Lower leg skin (tissue), 4 donors: Measurements from ENCODE around the gene ST6GALNAC3. TPM values are rescaled to one million over a fixed set of nuclear protein-coding genes. Genes with fewer than 3 reads are reported as not detected.

Experiments
- DNase-seq, 2 donors: peaks; one replicate each; pipeline ENCODE4 v3.0.0-alpha.2; 2019; ENCODE audit warnings: low spot score in 2 of 2
- H3K4me3 ChIP-seq: fragments of 200-600 bp; sonication (generic); 2 replicates; pipeline ENCODE4 v1.5.1; 2017; ENCODE audit warnings: mild to moderate bottlenecking, low read depth; ENCODE audit not compliant: poor library complexity, severe bottlenecking
- POLR2A ChIP-seq, 2 donors: fragments of 450-650 bp; IDR thresholded peaks; one replicate each; pipeline ENCODE4 v1.6.1; 2016 to 2017; ENCODE audit warnings: antibody characterized with exemption in 2 of 2, mild to moderate bottlenecking in 1 of 2, moderate library complexity in 1 of 2
- WGBS, 2 donors: methylation state at CpG; one replicate each; pipeline ENCODE4 v1.1.5; 2018; 5-methylcytosine and 5-hydroxymethylcytosine counted together
- intact Hi-C: fragments of 100-400 bp; cut with DNase I; formaldehyde crosslinking; loops from one replicate; pipeline ENCODE4 v1.15.0; 2023; ENCODE audit warnings: low total_unique reads
- total RNA-seq, 4 donors: library from RNA; depleted of rRNA; stranded (reverse); fragments of >200 nt; gene quantifications; one replicate each; pipeline ENCODE4 v1.1.0, GENCODE V29; 2016
- TF ChIP-seq, protein P1 (sequence below), 3 donors: fragments of 450-650 bp; IDR thresholded peaks; one replicate each; pipeline ENCODE4 v1.5.1; 2016; ENCODE audit warnings: antibody characterized with exemption in 3 of 3, mild to moderate bottlenecking in 3 of 3, moderate library complexity in 2 of 3

Gene ST6GALNAC3
- total RNA-seq, 4 donors from 2014 or later = 1.5 to 3.8 (median 3.0) TPM

GRCh38 chr1:76595024-76595423 lies 520.5 kb downstream of the ST6GALNAC3 start:
- TF ChIP-seq, protein P1, sequence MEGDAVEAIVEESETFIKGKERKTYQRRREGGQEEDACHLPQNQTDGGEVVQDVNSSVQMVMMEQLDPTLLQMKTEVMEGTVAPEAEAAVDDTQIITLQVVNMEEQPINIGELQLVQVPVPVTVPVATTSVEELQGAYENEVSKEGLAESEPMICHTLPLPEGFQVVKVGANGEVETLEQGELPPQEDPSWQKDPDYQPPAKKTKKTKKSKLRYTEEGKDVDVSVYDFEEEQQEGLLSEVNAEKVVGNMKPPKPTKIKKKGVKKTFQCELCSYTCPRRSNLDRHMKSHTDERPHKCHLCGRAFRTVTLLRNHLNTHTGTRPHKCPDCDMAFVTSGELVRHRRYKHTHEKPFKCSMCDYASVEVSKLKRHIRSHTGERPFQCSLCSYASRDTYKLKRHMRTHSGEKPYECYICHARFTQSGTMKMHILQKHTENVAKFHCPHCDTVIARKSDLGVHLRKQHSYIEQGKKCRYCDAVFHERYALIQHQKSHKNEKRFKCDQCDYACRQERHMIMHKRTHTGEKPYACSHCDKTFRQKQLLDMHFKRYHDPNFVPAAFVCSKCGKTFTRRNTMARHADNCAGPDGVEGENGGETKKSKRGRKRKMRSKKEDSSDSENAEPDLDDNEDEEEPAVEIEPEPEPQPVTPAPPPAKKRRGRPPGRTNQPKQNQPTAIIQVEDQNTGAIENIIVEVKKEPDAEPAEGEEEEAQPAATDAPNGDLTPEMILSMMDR (IDR thresholded peaks at IDR 0.05) = no peak
- no peak for TF ChIP-seq POLR2A (IDR thresholded peaks at IDR 0.05)
- no peak overlapping the region for H3K4me3 ChIP-seq
- no peak for DNase-seq
- WGBS, 2 donors = 80 to 86% methylated on average over 4 of the region's 4 CpGs
- intact Hi-C loops = no loop called here

GRCh38 chr1:76601465-76601864 lies 526.9 kb downstream of the ST6GALNAC3 start:
- TF ChIP-seq, protein P1 (IDR thresholded peaks at IDR 0.05) = no peak
- WGBS, 2 donors = 62 to 67% methylated on average over 2 of the region's 2 CpGs
- DNase-seq = no peak
- intact Hi-C loops = no loop called here
- H3K4me3 ChIP-seq = no peak overlapping the region

DNA sequence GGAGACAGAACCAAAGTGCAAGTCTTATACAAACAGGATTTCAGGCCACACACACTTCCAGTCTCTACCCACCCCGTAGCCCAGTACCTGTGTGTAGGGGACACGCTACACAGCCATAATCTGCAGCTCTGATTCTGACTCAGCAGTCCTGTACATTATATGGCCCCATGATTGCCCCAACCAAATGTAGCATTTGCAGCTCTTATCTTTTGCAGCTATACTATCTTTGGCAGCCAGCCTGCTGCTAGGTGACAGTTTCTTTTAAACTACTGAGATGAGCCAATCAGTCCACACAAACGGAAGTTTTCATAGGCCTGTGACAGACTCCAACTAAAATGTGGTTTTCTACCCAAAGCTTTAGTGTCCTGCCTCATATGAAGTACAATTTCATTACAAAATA lies 533.2 kb downstream of the ST6GALNAC3 start:
- WGBS, 2 donors = 81% methylated on average over 3 of the region's 3 CpGs
- intact Hi-C loops = no loop called here
- no peak overlapping the region for H3K4me3 ChIP-seq
- TF ChIP-seq, protein P1 (IDR thresholded peaks at IDR 0.05) = no peak
- no peak for TF ChIP-seq POLR2A (IDR thresholded peaks at IDR 0.05)
- no peak for DNase-seq

- TF ChIP-seq POLR2A (IDR thresholded peaks at IDR 0.05) = no peak
- TF ChIP-seq, protein P1 (IDR thresholded peaks at IDR 0.05) = no peak
- DNase-seq = no peak
- no peak overlapping the region for H3K4me3 ChIP-seq
- 91 to 94% methylated on average over 5 of the region's 5 CpGs for WGBS, 2 donors
- intact Hi-C loops = no loop called here
Observed at GRCh38 chr1:76611770-76612445, 537.4 kb downstream of the ST6GALNAC3 start.

DNA sequence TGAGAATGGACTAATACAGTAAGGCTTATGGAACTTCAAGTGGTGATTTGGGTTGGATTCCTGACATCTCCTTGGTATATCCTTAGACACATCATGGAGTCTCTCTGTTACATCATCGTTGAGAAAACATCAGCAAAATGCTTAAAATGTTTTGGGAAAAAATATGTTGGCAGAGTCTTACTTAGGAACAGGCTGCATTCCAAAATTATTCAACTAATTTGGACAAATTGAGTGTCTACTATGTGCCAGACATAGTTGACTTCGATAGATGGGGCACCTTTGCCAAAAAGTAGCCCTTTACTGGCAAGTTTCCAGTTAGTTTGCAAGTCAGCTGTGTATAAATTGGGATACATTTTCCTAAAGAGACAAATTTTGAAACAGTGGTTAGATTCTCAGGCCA lies 539.3 kb downstream of the ST6GALNAC3 start:
- TF ChIP-seq POLR2A (IDR thresholded peaks at IDR 0.05) = no peak
- TF ChIP-seq, protein P1 (IDR thresholded peaks at IDR 0.05) = no peak
- H3K4me3 ChIP-seq = no peak overlapping the region
- intact Hi-C loops = no loop called here
- DNase-seq = no peak
- 50 to 53% methylated on average over 2 of the region's 2 CpGs for WGBS, 2 donors
